C4-2B (cell line): ENCODE measurements around the gene MICAL3.

Experiments used
- H3K27ac ChIP-seq: fragments of 450-650 bp; 2 replicates; pipeline ENCODE4 v1.5.1; 2017
- CTCF ChIP-seq: fragments of 450-650 bp; conservative IDR thresholded peaks from 2 replicates; pipeline ENCODE4 v1.5.1; 2017; ENCODE audit warnings: mild to moderate bottlenecking
- ZFX ChIP-seq: fragments of 450-650 bp; IDR thresholded peaks from 2 replicates; pipeline ENCODE4 v1.6.1; 2017

Gene MICAL3

GRCh38 chr22:17865183-17866055, 158.9 kb downstream of the MICAL3 start:
- no peak overlapping the region for H3K27ac ChIP-seq
- no peak for TF ChIP-seq ZFX
- no peak for TF ChIP-seq CTCF

- TF ChIP-seq ZFX (no peak), CTCF (no peak)
- H3K27ac ChIP-seq = no peak overlapping the region
Measured at GRCh38 chr22:17864398-17865182, 159.8 kb downstream of the MICAL3 start.

DNA sequence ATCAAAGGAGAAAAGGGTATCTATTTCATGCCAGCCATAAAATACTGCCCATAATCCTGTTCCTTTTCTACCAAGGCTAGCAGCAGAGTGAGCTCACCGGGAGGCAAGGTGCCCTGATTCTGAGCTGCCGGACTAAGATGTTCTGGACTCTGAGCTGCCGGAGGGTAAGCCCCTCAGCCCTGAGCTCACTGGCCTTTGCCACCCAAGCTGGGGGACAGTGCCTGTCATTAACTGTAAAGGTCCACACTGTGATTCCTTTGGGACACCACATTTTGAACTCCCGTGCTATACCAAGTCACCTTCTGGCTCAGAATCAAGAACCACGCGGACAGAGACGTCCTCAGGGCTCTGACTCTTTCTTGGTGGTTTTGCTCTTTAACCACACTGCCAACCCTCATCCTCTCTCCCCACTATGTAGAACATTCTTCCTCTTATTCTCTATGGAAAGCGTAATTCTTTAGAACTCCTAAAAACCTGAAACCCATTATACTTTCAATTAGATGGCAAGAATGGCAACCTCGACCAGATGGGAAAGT, 161.6 kb downstream of the MICAL3 start:
- H3K27ac ChIP-seq = no peak overlapping the region
- no peak for TF ChIP-seq CTCF
- TF ChIP-seq ZFX = no peak

DNA sequence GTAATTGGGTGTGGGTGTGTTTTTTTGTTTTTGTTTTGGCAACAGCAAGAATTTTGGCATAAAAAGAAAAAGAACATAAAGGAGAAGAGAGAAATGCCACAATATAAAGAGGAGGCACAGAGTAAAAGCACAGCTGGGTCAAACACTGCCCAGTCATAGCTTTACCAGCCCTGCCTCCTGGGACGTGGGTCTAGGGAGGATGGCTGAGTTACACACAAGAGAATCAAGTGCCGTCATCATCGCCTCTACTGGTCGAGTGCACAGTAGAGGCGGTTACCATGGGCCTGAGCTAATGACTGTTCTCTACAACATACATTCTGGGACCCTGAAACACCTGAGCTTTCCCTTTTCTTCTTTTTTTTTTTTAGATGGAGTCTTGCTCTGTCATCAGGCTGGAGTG, 162.5 kb downstream of the MICAL3 start:
- TF ChIP-seq ZFX (no peak), CTCF (no peak)
- no peak overlapping the region for H3K27ac ChIP-seq

- H3K27ac ChIP-seq = no peak overlapping the region
- no peak for TF ChIP-seq CTCF
- TF ChIP-seq ZFX = no peak
Measured at GRCh38 chr22:17860220-17860965, 164.0 kb downstream of the MICAL3 start.

- TF ChIP-seq ZFX (no peak), CTCF (no peak)
- no peak overlapping the region for H3K27ac ChIP-seq
Measured at GRCh38 chr22:17858033-17858432, 166.3 kb downstream of the MICAL3 start.
